AG04450 (cell line): ENCODE results near the gene EML1. TPM values are rescaled to one million over a fixed set of nuclear protein-coding genes. Genes with fewer than 3 reads are reported as not detected.

Experiments used
- CTCF ChIA-PET: fragments of 300-600, 350-600 bp; formaldehyde crosslinking; extraction: SDS; loops from one replicate; lab custom pipeline; 2022; ENCODE audit warnings: antibody characterized with exemption, inconsistent platforms; lab: Charles Lee
- POLR2A ChIA-PET: fragments of 350-600 bp; formaldehyde crosslinking; extraction: SDS; loops from one replicate; lab custom pipeline; 2021; ENCODE audit warnings: antibody characterized with exemption, inconsistent platforms; lab: Yijun Ruan, JAX
- DNase-seq: peaks from one replicate; pipeline ENCODE4 v3.0.0-alpha.2; 2011; ENCODE audit warnings: low read depth, low spot score
- H3K27ac ChIP-seq: one replicate; pipeline ENCODE4 v1.5.1; 2012; ENCODE audit warnings: low read depth, low read length, control low read depth
- H3K27me3 ChIP-seq: one replicate; pipeline ENCODE4 v1.6.0; 2012; ENCODE audit warnings: low read length; ENCODE audit not compliant: control insufficient read depth, insufficient read depth
- H3K4me3 ChIP-seq: 2 replicates; pipeline ENCODE4 v1.5.1; 2011; ENCODE audit warnings: mild to moderate bottlenecking, low read depth, low read length, control low read depth
- H3K9me3 ChIP-seq: 2 replicates; pipeline ENCODE4 v1.5.1; 2012; ENCODE audit warnings: low read length; ENCODE audit not compliant: control insufficient read depth, insufficient read depth
- CTCF ChIP-seq: IDR thresholded peaks from 2 replicates; pipeline ENCODE4 v1.5.1; 2011; ENCODE audit warnings: low read depth, low read length, control low read depth, inconsistent platforms
- polyA plus RNA-seq: library from polyadenylated mRNA; depleted of rRNA; stranded (reverse); fragments of >200 nt; gene quantifications from 2 replicates; pipeline ENCODE4 v1.2.3, GENCODE V29; 2011

The EML1 gene
- polyA plus RNA-seq, 1 experiment, result 37.7 TPM

- DNase-seq, result no peak
- H3K4me3 ChIP-seq, result no peak overlapping the region
- H3K9me3 ChIP-seq, result no peaks in the 10 kb centered on the region
- no peak overlapping the region for H3K27ac ChIP-seq
- POLR2A ChIA-PET, result no interaction called here
- CTCF ChIA-PET, result no interaction called here
- H3K27me3 ChIP-seq, result no peaks in the 10 kb centered on the region
- TF ChIP-seq CTCF, result no peak
These were observed 7.8 kb upstream of the EML1 start for GRCh38 chr14:99785426-99785825.

- no peak overlapping the region for H3K4me3 ChIP-seq
- POLR2A ChIA-PET, result no interaction called here
- no peak for TF ChIP-seq CTCF
- no peaks in the 10 kb centered on the region for H3K9me3 ChIP-seq
- DNase-seq, result no peak
- H3K27ac ChIP-seq, result no peak overlapping the region
- CTCF ChIA-PET, result no interaction called here
- no peaks in the 10 kb centered on the region for H3K27me3 ChIP-seq
These were observed 6.7 kb upstream of the EML1 start for GRCh38 chr14:99786511-99786989.

- Histone ChIP-seq H3K9me3 (no peaks in the 10 kb centered on the region), H3K4me3 (no peak overlapping the region), H3K27me3 (no peaks in the 10 kb centered on the region), H3K27ac (no peak overlapping the region)
- ChIA-PET POLR2A (no interaction called here), CTCF (no interaction called here)
- TF ChIP-seq CTCF, result no peak
- no peak for DNase-seq
These were observed 4.5 kb upstream of the EML1 start for GRCh38 chr14:99788713-99789112.

- ChIA-PET CTCF (interaction anchor here (1.1 kb wide), 2 partner anchors 18 to 96 kb away, joined by 5 read pairs; no protein-coding TSS in a partner anchor), POLR2A (no interaction called here)
- no peak for DNase-seq
- H3K4me3 ChIP-seq, result no peak overlapping the region
- no peaks in the 10 kb centered on the region for H3K9me3 ChIP-seq
- no peak overlapping the region for H3K27ac ChIP-seq
- no peak for TF ChIP-seq CTCF
- no peaks in the 10 kb centered on the region for H3K27me3 ChIP-seq
These were observed 3.6 kb upstream of the EML1 start for GRCh38 chr14:99789581-99789980.

- Histone ChIP-seq H3K27ac (no peak overlapping the region), H3K27me3 (no peaks in the 10 kb centered on the region), H3K9me3 (no peaks in the 10 kb centered on the region), H3K4me3 (no peak overlapping the region)
- POLR2A ChIA-PET, result no interaction called here
- CTCF ChIA-PET, result interaction anchor here (1.1 to 1.2 kb wide), 3 partner anchors 18 to 95 kb away, joined by 4 to 5 read pairs (median 5); no protein-coding TSS in a partner anchor
- no peak for TF ChIP-seq CTCF
- DNase-seq, result no peak
These were observed 2.8 kb upstream of the EML1 start for GRCh38 chr14:99790201-99790977.
